Activated CD4-positive, alpha-beta T cell treated with anti-CD3 and anti-CD28 coated beads, Interleukin-2, amount 10 ng/mL, durations not matched to agents 7 days and 5 days (primary cell): ENCODE measurements around the gene GAB4. TPM values are rescaled to one million over a fixed set of nuclear protein-coding genes. Genes with fewer than 3 reads are reported as not detected.
"Not testable (repeated sequence)": the region's sequence is repeated elsewhere in the genome, so short reads cannot be mapped to it uniquely, and the experiment has no call there.

Experiments
- CTCF ChIA-PET: fragments of 350-600 bp; sonication (Branson Sonifier 250); formaldehyde crosslinking; loops from one replicate; lab custom pipeline; 2021; ENCODE audit warnings: antibody characterized with exemption; lab: Charles Lee
- POLR2A ChIA-PET: fragments of 350-600 bp; sonication (Branson Sonifier 250); formaldehyde crosslinking; loops from one replicate; lab custom pipeline; 2021; ENCODE audit warnings: antibody characterized with exemption; lab: Charles Lee
- DNase-seq: peaks from one replicate; pipeline ENCODE4 v3.0.0-alpha.2; 2020
- H3K27ac Mint-ChIP-seq: one replicate; pipeline ENCODE4 v1.8.0; 2021; ENCODE audit warnings: mild to moderate bottlenecking, moderate library complexity, mixed read lengths
- H3K27me3 Mint-ChIP-seq: one replicate; pipeline ENCODE4 v1.8.0; 2021; ENCODE audit warnings: mixed read lengths
- H3K36me3 Mint-ChIP-seq: one replicate; pipeline ENCODE4 v1.8.0; 2021; ENCODE audit warnings: low read depth, mixed read lengths
- H3K4me1 Mint-ChIP-seq: one replicate; pipeline ENCODE4 v1.8.0; 2021; ENCODE audit warnings: mixed read lengths
- H3K4me3 Mint-ChIP-seq: one replicate; pipeline ENCODE4 v1.8.0; 2021; ENCODE audit warnings: mild to moderate bottlenecking, moderate library complexity, mixed read lengths
- H3K9me3 Mint-ChIP-seq: one replicate; pipeline ENCODE4 v1.8.0; 2021; ENCODE audit warnings: mixed read lengths
- total RNA-seq, 2 experiments: library from RNA; stranded (reverse); gene quantifications; one replicate each; pipeline ENCODE4 v1.2.3, GENCODE V29; 2021

The GAB4 gene
- total RNA-seq, 2 experiments from 2014 or later: not detected

- no peaks in the 10 kb centered on the region for H3K36me3 Mint-ChIP-seq
- ChIA-PET POLR2A (no interaction called here), CTCF (no interaction called here)
- no peak overlapping the region for H3K4me3 Mint-ChIP-seq
- no peak overlapping the region for H3K27ac Mint-ChIP-seq
- no peaks in the 10 kb centered on the region for H3K9me3 Mint-ChIP-seq
- H3K4me1 Mint-ChIP-seq: no peaks in the 10 kb centered on the region
- peaks cover 8% of the 10 kb centered on the region for H3K27me3 Mint-ChIP-seq
- DNase-seq: no peak
Observed at GRCh38 chr22:16937811-16938210, 70.2 kb downstream of the GAB4 start.

GRCh38 chr22:16937209-16937608 lies 70.8 kb downstream of the GAB4 start:
- DNase-seq, POLR2A ChIA-PET, H3K4me1 Mint-ChIP-seq, H3K9me3 Mint-ChIP-seq, H3K27me3 Mint-ChIP-seq, H3K36me3 Mint-ChIP-seq, H3K4me3 Mint-ChIP-seq, CTCF ChIA-PET, H3K27ac Mint-ChIP-seq: not testable (repeated sequence)

GRCh38 chr22:16936625-16937024 lies 71.4 kb downstream of the GAB4 start:
- ChIA-PET POLR2A (no interaction called here), CTCF (no interaction called here)
- H3K4me1 Mint-ChIP-seq: no peaks in the 10 kb centered on the region
- DNase-seq: no peak
- H3K36me3 Mint-ChIP-seq: no peaks in the 10 kb centered on the region
- H3K4me3 Mint-ChIP-seq: no peak overlapping the region
- H3K27me3 Mint-ChIP-seq: peaks cover 9% of the 10 kb centered on the region
- H3K9me3 Mint-ChIP-seq: no peaks in the 10 kb centered on the region
- H3K27ac Mint-ChIP-seq: no peak overlapping the region

- ChIA-PET POLR2A (no interaction called here), CTCF (interaction anchor here (1.0 kb wide), 1 partner anchor 567 kb away, joined by 3 read pairs; no protein-coding TSS in a partner anchor)
- no peak for DNase-seq
- Mint-ChIP-seq H3K4me3 (no peak overlapping the region), H3K4me1 (no peaks in the 10 kb centered on the region), H3K27ac (no peak overlapping the region), H3K9me3 (no peaks in the 10 kb centered on the region), H3K27me3 (peaks cover 14% of the 10 kb centered on the region), H3K36me3 (no peaks in the 10 kb centered on the region)
Observed at GRCh38 chr22:16935209-16935608, 72.8 kb downstream of the GAB4 start.

- DNase-seq: no peak
- ChIA-PET CTCF (no interaction called here), POLR2A (no interaction called here)
- H3K36me3 Mint-ChIP-seq: no peaks in the 10 kb centered on the region
- H3K4me3 Mint-ChIP-seq: no peak overlapping the region
- H3K9me3 Mint-ChIP-seq: no peaks in the 10 kb centered on the region
- no peak overlapping the region for H3K27ac Mint-ChIP-seq
- no peaks in the 10 kb centered on the region for H3K4me1 Mint-ChIP-seq
- peaks cover 19% of the 10 kb centered on the region for H3K27me3 Mint-ChIP-seq
Observed at GRCh38 chr22:16933291-16934282, 74.4 kb downstream of the GAB4 start.

- no peaks in the 10 kb centered on the region for H3K36me3 Mint-ChIP-seq
- H3K27ac Mint-ChIP-seq: no peak overlapping the region
- no peak for DNase-seq
- no peaks in the 10 kb centered on the region for H3K9me3 Mint-ChIP-seq
- H3K4me1 Mint-ChIP-seq: no peaks in the 10 kb centered on the region
- peaks cover 29% of the 10 kb centered on the region for H3K27me3 Mint-ChIP-seq
- POLR2A ChIA-PET: no interaction called here
- CTCF ChIA-PET: no interaction called here
- no peak overlapping the region for H3K4me3 Mint-ChIP-seq
Observed at GRCh38 chr22:16932577-16932976, 75.4 kb downstream of the GAB4 start.

- CTCF ChIA-PET: interaction anchor here (1.2 kb wide), 1 partner anchor 246 kb away, joined by 3 read pairs; no protein-coding TSS in a partner anchor
- Mint-ChIP-seq H3K36me3 (no peaks in the 10 kb centered on the region), H3K27me3 (peaks cover 43% of the 10 kb centered on the region)
Observed at GRCh38 chr22:16925407-16925966, 82.5 kb downstream of the GAB4 start.

GRCh38 chr22:16922706-16923105 lies 85.3 kb downstream of the GAB4 start:
- no peak overlapping the region for H3K27ac Mint-ChIP-seq
- DNase-seq: no peak
- ChIA-PET CTCF (no interaction called here), POLR2A (interaction anchor here (0.6 kb wide), 1 partner anchor 131 kb away, joined by 3 read pairs; no protein-coding TSS in a partner anchor)
- H3K9me3 Mint-ChIP-seq: no peaks in the 10 kb centered on the region
- no peaks in the 10 kb centered on the region for H3K4me1 Mint-ChIP-seq
- no peak overlapping the region for H3K4me3 Mint-ChIP-seq
- H3K36me3 Mint-ChIP-seq: no peaks in the 10 kb centered on the region
- peaks cover 29% of the 10 kb centered on the region for H3K27me3 Mint-ChIP-seq

More at GRCh38 chr22:16925407-16925966, 82.5 kb downstream of the GAB4 start:
- H3K27ac Mint-ChIP-seq: no peak overlapping the region
- H3K4me3 Mint-ChIP-seq: no peak overlapping the region
- DNase-seq: no peak
- H3K9me3 Mint-ChIP-seq: no peaks in the 10 kb centered on the region
- H3K4me1 Mint-ChIP-seq: no peaks in the 10 kb centered on the region
- POLR2A ChIA-PET: no interaction called here

GRCh38 chr22:16922076-16922475 lies 85.9 kb downstream of the GAB4 start:
- Mint-ChIP-seq H3K27me3 (peaks cover 32% of the 10 kb centered on the region), H3K4me3 (no peak overlapping the region), H3K36me3 (no peaks in the 10 kb centered on the region), H3K27ac (no peak overlapping the region), H3K9me3 (no peaks in the 10 kb centered on the region), H3K4me1 (no peaks in the 10 kb centered on the region)
- CTCF ChIA-PET: no interaction called here
- no peak for DNase-seq
- POLR2A ChIA-PET: interaction anchor here (0.6 kb wide), 1 partner anchor 132 kb away, joined by 3 read pairs; no protein-coding TSS in a partner anchor

- Mint-ChIP-seq H3K36me3 (no peaks in the 10 kb centered on the region), H3K27me3 (peaks cover 23% of the 10 kb centered on the region), H3K4me3 (no peak overlapping the region), H3K9me3 (no peaks in the 10 kb centered on the region), H3K4me1 (peaks cover 3% of the 10 kb centered on the region), H3K27ac (no peak overlapping the region)
- CTCF ChIA-PET: interaction anchor here (0.9 to 1.2 kb wide), 2 partner anchors 54 to 144 kb away, joined by 3 to 4 read pairs; no protein-coding TSS in a partner anchor
- DNase-seq: peak; percentile 64
- POLR2A ChIA-PET: no interaction called here
Observed at GRCh38 chr22:16917144-16918003, 90.6 kb downstream of the GAB4 start.

- no peak overlapping the region for H3K27ac Mint-ChIP-seq
- H3K36me3 Mint-ChIP-seq: no peaks in the 10 kb centered on the region
- DNase-seq: no peak
- no peak overlapping the region for H3K4me3 Mint-ChIP-seq
- H3K9me3 Mint-ChIP-seq: no peaks in the 10 kb centered on the region
- H3K4me1 Mint-ChIP-seq: peaks cover 3% of the 10 kb centered on the region
- ChIA-PET POLR2A (no interaction called here), CTCF (no interaction called here)
- peaks cover 25% of the 10 kb centered on the region for H3K27me3 Mint-ChIP-seq
Observed at GRCh38 chr22:16915701-16916100, 92.3 kb downstream of the GAB4 start.

GRCh38 chr22:16914911-16915310 lies 93.1 kb downstream of the GAB4 start:
- H3K4me3 Mint-ChIP-seq, H3K36me3 Mint-ChIP-seq, CTCF ChIA-PET, POLR2A ChIA-PET, H3K27ac Mint-ChIP-seq, H3K9me3 Mint-ChIP-seq, H3K4me1 Mint-ChIP-seq, DNase-seq: not testable (repeated sequence)
- peaks cover 25% of the 10 kb centered on the region for H3K27me3 Mint-ChIP-seq
